Measurements from ENCODE around the gene TET1.

DNA sequence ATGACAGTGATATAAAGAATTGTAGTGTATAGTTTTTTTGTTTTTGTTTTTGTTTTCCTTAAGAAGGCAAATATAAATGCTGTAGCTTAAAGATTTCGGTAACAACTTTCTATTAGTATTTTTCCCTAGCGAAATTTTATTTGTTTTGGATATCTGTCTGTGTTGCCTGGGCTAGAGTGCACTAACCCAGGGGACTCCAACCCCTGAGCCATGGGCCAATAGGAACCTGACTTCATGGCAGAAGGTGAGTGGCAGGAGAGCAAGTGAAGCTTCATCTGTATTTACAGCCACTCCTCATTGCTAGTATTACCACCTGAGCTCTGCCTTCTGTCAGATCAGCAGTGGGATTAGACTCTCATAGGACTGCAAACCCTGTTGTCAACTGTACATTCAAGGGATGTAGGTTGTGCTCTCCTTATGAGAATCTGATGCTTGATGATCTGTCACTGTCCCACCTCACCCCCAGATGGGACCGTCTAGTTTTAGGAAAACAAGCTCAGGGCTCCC is 95.5 kb downstream of the TET1 start:
- TF ChIP-seq, protein P1, sequence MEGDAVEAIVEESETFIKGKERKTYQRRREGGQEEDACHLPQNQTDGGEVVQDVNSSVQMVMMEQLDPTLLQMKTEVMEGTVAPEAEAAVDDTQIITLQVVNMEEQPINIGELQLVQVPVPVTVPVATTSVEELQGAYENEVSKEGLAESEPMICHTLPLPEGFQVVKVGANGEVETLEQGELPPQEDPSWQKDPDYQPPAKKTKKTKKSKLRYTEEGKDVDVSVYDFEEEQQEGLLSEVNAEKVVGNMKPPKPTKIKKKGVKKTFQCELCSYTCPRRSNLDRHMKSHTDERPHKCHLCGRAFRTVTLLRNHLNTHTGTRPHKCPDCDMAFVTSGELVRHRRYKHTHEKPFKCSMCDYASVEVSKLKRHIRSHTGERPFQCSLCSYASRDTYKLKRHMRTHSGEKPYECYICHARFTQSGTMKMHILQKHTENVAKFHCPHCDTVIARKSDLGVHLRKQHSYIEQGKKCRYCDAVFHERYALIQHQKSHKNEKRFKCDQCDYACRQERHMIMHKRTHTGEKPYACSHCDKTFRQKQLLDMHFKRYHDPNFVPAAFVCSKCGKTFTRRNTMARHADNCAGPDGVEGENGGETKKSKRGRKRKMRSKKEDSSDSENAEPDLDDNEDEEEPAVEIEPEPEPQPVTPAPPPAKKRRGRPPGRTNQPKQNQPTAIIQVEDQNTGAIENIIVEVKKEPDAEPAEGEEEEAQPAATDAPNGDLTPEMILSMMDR (IDR thresholded peaks at IDR 0.05) = no peak
- no peak for TF ChIP-seq POLR2A (IDR thresholded peaks at IDR 0.05)
